Hepatocyte (in vitro differentiated cells): ENCODE results near the gene MAD1L1. TPM values are rescaled to one million over a fixed set of nuclear protein-coding genes. Genes with fewer than 3 reads are reported as not detected.

Experiments used
- DNase-seq: peaks from one replicate; pipeline ENCODE4 v3.0.0-alpha.2; 2016; ENCODE audit warnings: low spot score
- H2AFZ ChIP-seq: fragments of 200-600 bp; sonication (generic); 2 replicates; pipeline ENCODE4 v1.6.0; 2016; ENCODE audit warnings: antibody characterized with exemption, mild to moderate bottlenecking
- H3K27ac ChIP-seq: fragments of 200-600 bp; sonication (generic); 2 replicates; pipeline ENCODE4 v1.5.1; 2016; ENCODE audit warnings: mild to moderate bottlenecking
- H3K27me3 ChIP-seq: fragments of 200-600 bp; sonication (generic); 2 replicates; pipeline ENCODE4 v1.6.1; 2016
- H3K36me3 ChIP-seq: fragments of 200-600 bp; sonication (generic); replicated peaks from 2 replicates; pipeline ENCODE4 v1.5.1; 2016; ENCODE audit warnings: low read depth; ENCODE audit not compliant: insufficient read depth
- H3K4me1 ChIP-seq: fragments of 200-600 bp; sonication (generic); 2 replicates; pipeline ENCODE4 v1.5.1; 2016; ENCODE audit warnings: mild to moderate bottlenecking, moderate library complexity; ENCODE audit not compliant: insufficient read depth
- H3K4me2 ChIP-seq: fragments of 200-600 bp; sonication (generic); 2 replicates; pipeline ENCODE4 v1.6.0; 2016
- H3K4me3 ChIP-seq: fragments of 200-600 bp; sonication (generic); 2 replicates; pipeline ENCODE4 v1.5.1; 2016; ENCODE audit warnings: mild to moderate bottlenecking
- H3K79me2 ChIP-seq: fragments of 200-600 bp; sonication (generic); 2 replicates; pipeline ENCODE4 v1.6.0; 2017; ENCODE audit warnings: mild to moderate bottlenecking
- H3K9me2 ChIP-seq: fragments of 200-600 bp; sonication (generic); replicated peaks from 2 replicates; pipeline ENCODE4 v1.6.0; 2017; ENCODE audit warnings: mild to moderate bottlenecking; ENCODE audit not compliant: insufficient read depth
- H3K9me3 ChIP-seq: fragments of 200-600 bp; sonication (generic); 2 replicates; pipeline ENCODE4 v1.5.1; 2016; ENCODE audit warnings: low read depth, mild to moderate bottlenecking
- H4K20me1 ChIP-seq: fragments of 200-600 bp; sonication (generic); 2 replicates; pipeline ENCODE4 v1.6.0; 2016; ENCODE audit warnings: mild to moderate bottlenecking; ENCODE audit not compliant: insufficient read depth, poor library complexity, severe bottlenecking
- CTCF ChIP-seq: fragments of 200-600 bp; sonication (generic); IDR thresholded peaks from 2 replicates; pipeline ENCODE4 v1.5.1; 2016; ENCODE audit warnings: antibody characterized with exemption, mild to moderate bottlenecking; ENCODE audit not compliant: poor library complexity
- EZH2 ChIP-seq: fragments of 200-600 bp; sonication (generic); IDR thresholded peaks from 2 replicates; pipeline ENCODE4 v1.6.1; 2016; ENCODE audit warnings: antibody characterized with exemption, mild to moderate bottlenecking, borderline replicate concordance
- EZH2phosphoT487 ChIP-seq: fragments of 200-600 bp; sonication (generic); IDR thresholded peaks from one replicate; pipeline ENCODE4 v1.6.1; 2018; ENCODE audit warnings: antibody characterized with exemption, mild to moderate bottlenecking, low read depth, moderate library complexity; ENCODE audit not compliant: unreplicated experiment, severe bottlenecking
- WGBS: methylation state at CpG from one replicate; pipeline ENCODE4 v1.1.6; 2016; ENCODE audit warnings: low lambda C conversion rate; ENCODE audit errors: missing lambda C conversion rate; 5-methylcytosine and 5-hydroxymethylcytosine counted together
- polyA plus RNA-seq: library from polyadenylated mRNA; unstranded; fragments of >200 nt; fragmentation: Nextera tagmentation; extraction: Ambion mirVana; gene quantifications from 2 replicates; pipeline ENCODE4 v1.2.1, GENCODE V29; 2016
- total RNA-seq: library from RNA; depleted of rRNA; stranded (reverse); fragments of >200 nt; gene quantifications from 2 replicates; pipeline ENCODE4 v1.2.3, GENCODE V29; 2014

The MAD1L1 gene
- total and polyA plus RNA-seq, 2 experiments from 2014 or later, result 30.7 to 31.0 TPM

DNA sequence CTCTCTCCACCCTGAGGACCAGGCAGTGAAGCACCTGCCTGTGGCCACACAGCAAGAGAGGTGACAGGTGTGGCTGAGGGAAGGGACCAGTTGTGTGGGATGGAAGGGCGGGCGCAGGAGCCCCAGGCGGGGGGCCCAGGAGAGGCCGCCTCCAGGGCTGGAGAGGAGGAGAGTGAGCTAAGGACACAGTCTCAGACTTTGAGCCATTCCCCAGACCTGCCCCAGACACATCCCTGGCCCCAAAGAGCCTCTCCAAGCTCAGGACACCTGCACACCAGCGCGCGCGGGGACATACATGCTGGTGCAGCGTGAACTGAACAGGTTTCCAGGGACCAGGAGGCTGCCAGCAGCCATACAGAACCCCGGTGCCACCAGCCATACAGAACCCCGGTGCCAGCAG, 237.3 kb downstream of the MAD1L1 start:
- Histone ChIP-seq H3K27me3 (no peaks in the 10 kb centered on the region), H2AFZ (no peak overlapping the region), H3K36me3 (no peaks in the 10 kb centered on the region), H3K27ac (no peak overlapping the region), H4K20me1 (no peaks in the 10 kb centered on the region), H3K9me3 (no peaks in the 10 kb centered on the region), H3K4me2 (no peak overlapping the region), H3K4me3 (no peak overlapping the region), H3K4me1 (no peaks in the 10 kb centered on the region), H3K79me2 (no peaks in the 10 kb centered on the region), H3K9me2 (no peaks in the 10 kb centered on the region)
- 97% methylated on average over 10 of the region's 11 CpGs for WGBS
- no peak for TF ChIP-seq CTCF
- no peak for TF ChIP-seq EZH2
- no peak for TF ChIP-seq EZH2phosphoT487
- DNase-seq, result no peak

GRCh38 chr7:1994931-1995330, 237.8 kb downstream of the MAD1L1 start:
- H3K27me3 ChIP-seq, result no peaks in the 10 kb centered on the region
- H2AFZ ChIP-seq, result no peak overlapping the region
- H3K27ac ChIP-seq, result no peak overlapping the region
- no peak for DNase-seq
- H3K9me3 ChIP-seq, result no peaks in the 10 kb centered on the region
- TF ChIP-seq EZH2 (no peak), EZH2phosphoT487 (no peak), CTCF (no peak)
- no peak overlapping the region for H3K4me2 ChIP-seq
- no peaks in the 10 kb centered on the region for H3K36me3 ChIP-seq
- no peaks in the 10 kb centered on the region for H3K79me2 ChIP-seq
- H3K9me2 ChIP-seq, result no peaks in the 10 kb centered on the region
- no peak overlapping the region for H3K4me3 ChIP-seq
- H4K20me1 ChIP-seq, result no peaks in the 10 kb centered on the region
- H3K4me1 ChIP-seq, result no peaks in the 10 kb centered on the region
- WGBS, result 92% methylated on average over 13 of the region's 13 CpGs

DNA sequence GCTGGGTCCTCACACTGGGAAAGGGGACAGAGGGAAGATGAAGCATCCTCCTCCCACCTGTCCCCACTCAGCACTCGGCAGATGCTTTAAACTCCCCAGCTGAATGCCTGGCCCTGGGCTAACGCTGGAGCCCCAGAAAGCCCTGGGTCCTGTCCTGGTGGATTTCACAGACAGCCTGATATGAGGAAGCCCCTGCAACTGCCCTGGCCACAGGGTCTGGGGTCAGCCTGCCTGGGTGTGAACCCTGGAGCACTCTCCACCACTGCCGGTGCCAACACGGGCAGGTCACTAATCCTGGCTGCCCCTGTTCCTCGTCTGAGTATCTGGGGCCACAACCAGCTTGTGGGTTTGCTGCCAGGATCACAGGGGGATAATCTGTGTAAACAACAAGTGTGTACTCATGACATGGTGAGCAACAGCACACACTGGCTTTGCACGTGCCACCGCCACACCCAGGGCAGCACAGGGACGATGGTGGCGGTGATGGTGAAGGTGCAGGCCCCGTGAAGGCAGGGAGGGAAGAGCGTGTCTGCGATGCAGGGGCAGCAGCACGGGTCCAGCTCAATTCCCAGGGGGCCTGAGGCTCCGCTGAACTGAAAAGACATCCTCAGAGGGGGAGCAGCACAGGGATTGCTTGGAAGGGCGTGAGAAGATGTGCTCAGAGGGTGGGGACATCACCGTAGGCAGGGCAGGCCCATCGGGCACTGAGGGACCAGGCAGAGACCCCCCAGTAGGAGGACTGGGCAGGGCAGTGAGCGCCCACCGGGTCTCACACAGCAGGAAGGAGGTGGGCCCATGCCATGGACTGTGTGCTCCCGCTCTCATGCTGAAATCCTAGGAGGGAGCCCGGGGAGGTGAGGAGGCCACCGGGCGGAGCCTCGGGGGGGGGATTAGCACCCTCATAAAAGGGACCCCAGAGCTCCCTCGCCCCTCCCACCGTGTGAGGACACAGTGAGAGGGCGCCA, 238.7 kb downstream of the MAD1L1 start:
- DNase-seq, result no peak
- H3K9me3 ChIP-seq, result no peaks in the 10 kb centered on the region
- H4K20me1 ChIP-seq, result no peaks in the 10 kb centered on the region
- 88% methylated on average over 23 of the region's 27 CpGs for WGBS
- H3K4me2 ChIP-seq, result no peak overlapping the region
- no peak for TF ChIP-seq EZH2phosphoT487
- no peaks in the 10 kb centered on the region for H3K36me3 ChIP-seq
- H3K27me3 ChIP-seq, result no peaks in the 10 kb centered on the region
- no peaks in the 10 kb centered on the region for H3K9me2 ChIP-seq
- H3K4me3 ChIP-seq, result no peak overlapping the region
- H2AFZ ChIP-seq, result no peak overlapping the region
- H3K27ac ChIP-seq, result no peak overlapping the region
- no peaks in the 10 kb centered on the region for H3K79me2 ChIP-seq
- H3K4me1 ChIP-seq, result no peaks in the 10 kb centered on the region

- H3K27me3 ChIP-seq, result no peaks in the 10 kb centered on the region
- H3K9me3 ChIP-seq, result no peaks in the 10 kb centered on the region
- no peak overlapping the region for H3K27ac ChIP-seq
- no peak overlapping the region for H3K4me2 ChIP-seq
- H3K4me3 ChIP-seq, result no peak overlapping the region
- H3K4me1 ChIP-seq, result no peaks in the 10 kb centered on the region
- no peaks in the 10 kb centered on the region for H3K36me3 ChIP-seq
- H3K79me2 ChIP-seq, result no peaks in the 10 kb centered on the region
- H4K20me1 ChIP-seq, result no peaks in the 10 kb centered on the region
- H3K9me2 ChIP-seq, result no peaks in the 10 kb centered on the region
- H2AFZ ChIP-seq, result no peak overlapping the region
- TF ChIP-seq CTCF, result no peak
- no peak for TF ChIP-seq EZH2phosphoT487
- no peak for TF ChIP-seq EZH2
- no peak for DNase-seq
- 93% methylated on average over 13 of the region's 13 CpGs for WGBS
Observed at GRCh38 chr7:1993031-1993695, 239.6 kb downstream of the MAD1L1 start.
